CD4-positive, alpha-beta T cell (primary cell): ENCODE results near the gene FASTK. TPM values are rescaled to one million over a fixed set of nuclear protein-coding genes. Genes with fewer than 3 reads are reported as not detected.
"Not testable (repeated sequence)": the region's sequence is repeated elsewhere in the genome, so short reads cannot be mapped to it uniquely, and the experiment has no call there.

Experiments
- ATAC-seq: fragments of 200-7000 bp; cut with Tn5 transposase; one replicate; pipeline ENCODE4 v1.10.0; 2022; ENCODE audit warnings: mild to moderate bottlenecking; ENCODE audit not compliant: poor library complexity
- CTCF ChIA-PET: fragments of 350-600 bp; sonication (Branson Sonifier 250); formaldehyde crosslinking; loops from one replicate; lab custom pipeline; 2021; ENCODE audit warnings: antibody characterized with exemption, inconsistent platforms; lab: Charles Lee
- POLR2A ChIA-PET: fragments of 350-600 bp; sonication (Branson Sonifier 250); formaldehyde crosslinking; loops from one replicate; lab custom pipeline; 2021; ENCODE audit warnings: antibody characterized with exemption, inconsistent platforms; lab: Charles Lee
- DNase-seq, 14 experiments: peaks; one replicate each; pipeline ENCODE4 v3.0.0-alpha.2; 2013 to 2020; ENCODE audit warnings: mixed read lengths in 2 of 14
- H3K27ac ChIP-seq, 2 donors: one replicate each; pipeline versions ENCODE4 v1.5.1 to v1.7.0; 2013; ENCODE audit warnings: low read length in 2 of 2, low read depth in 1 of 2, mild to moderate bottlenecking in 1 of 2
- H3K27me3 ChIP-seq, 2 experiments: 1 replicate in 1 of 2; 2 replicates in 1 of 2; pipeline versions ENCODE4 v1.6.1 to v1.7.0; 2013; ENCODE audit warnings: low read length in 2 of 2, control low read depth in 1 of 2, mild to moderate bottlenecking in 1 of 2, moderate library complexity in 1 of 2; ENCODE audit not compliant: insufficient read depth in 2 of 2, control insufficient read depth in 1 of 2
- H3K36me3 ChIP-seq: one replicate; pipeline ENCODE4 v1.6.1; 2013; ENCODE audit warnings: low read length, control low read depth; ENCODE audit not compliant: insufficient read depth
- H3K4me1 ChIP-seq: one replicate; pipeline ENCODE4 v1.6.1; 2013; ENCODE audit warnings: low read length, control low read depth; ENCODE audit not compliant: insufficient read depth
- H3K4me3 ChIP-seq: one replicate; pipeline ENCODE4 v1.5.1; 2013; ENCODE audit warnings: mild to moderate bottlenecking, low read length, moderate library complexity
- H3K9me3 ChIP-seq, 2 experiments: 1 replicate in 1 of 2; 2 replicates in 1 of 2; pipeline versions ENCODE4 v1.6.1 to v1.7.0; 2013; ENCODE audit warnings: low read length in 2 of 2, mild to moderate bottlenecking in 2 of 2, control low read depth in 1 of 2, moderate library complexity in 1 of 2; ENCODE audit not compliant: control insufficient read depth in 1 of 2, insufficient read depth in 1 of 2
- H3K27ac Mint-ChIP-seq: one replicate; pipeline ENCODE4 v1.8.0; 2020; ENCODE audit warnings: mixed read lengths
- H3K27me3 Mint-ChIP-seq: one replicate; pipeline ENCODE4 v1.8.0; 2021; ENCODE audit warnings: mixed read lengths
- H3K36me3 Mint-ChIP-seq: one replicate; pipeline ENCODE4 v1.8.0; 2021; ENCODE audit warnings: low read depth, mixed read lengths
- H3K4me1 Mint-ChIP-seq: one replicate; pipeline ENCODE4 v1.8.0; 2021; ENCODE audit warnings: low read depth, mixed read lengths
- H3K4me3 Mint-ChIP-seq: one replicate; pipeline ENCODE4 v1.8.0; 2020; ENCODE audit warnings: mild to moderate bottlenecking, mixed read lengths
- H3K9me3 Mint-ChIP-seq: one replicate; pipeline ENCODE4 v1.8.0; 2020; ENCODE audit warnings: mixed read lengths
- intact Hi-C, 2 experiments: fragments of 100-400 bp; cut with DNase I in 1 of 2; cut with micrococcal nuclease in 1 of 2; formaldehyde crosslinking; loops; one replicate each; pipeline versions ENCODE4 v1.15.1 to v1.9.0; 2023 to 2025; cut with DNase I, micrococcal nuclease
- total RNA-seq, 174 experiments: library from RNA in 2 of 174; stranded (reverse) in 2 of 174; gene quantifications; one replicate each; pipeline ENCODE4 v1.2.3 and lab custom pipeline; 2021 to 2026
- TF ChIP-seq, protein P1 (sequence below): fragments of 200-600 bp; IDR thresholded peaks from one replicate; pipeline ENCODE4 v1.8.0; 2022; ENCODE audit warnings: antibody characterized with exemption, mild to moderate bottlenecking

The FASTK gene
- total RNA-seq, 2 experiments from 2014 or later: 82.2 to 84.2 TPM

DNA sequence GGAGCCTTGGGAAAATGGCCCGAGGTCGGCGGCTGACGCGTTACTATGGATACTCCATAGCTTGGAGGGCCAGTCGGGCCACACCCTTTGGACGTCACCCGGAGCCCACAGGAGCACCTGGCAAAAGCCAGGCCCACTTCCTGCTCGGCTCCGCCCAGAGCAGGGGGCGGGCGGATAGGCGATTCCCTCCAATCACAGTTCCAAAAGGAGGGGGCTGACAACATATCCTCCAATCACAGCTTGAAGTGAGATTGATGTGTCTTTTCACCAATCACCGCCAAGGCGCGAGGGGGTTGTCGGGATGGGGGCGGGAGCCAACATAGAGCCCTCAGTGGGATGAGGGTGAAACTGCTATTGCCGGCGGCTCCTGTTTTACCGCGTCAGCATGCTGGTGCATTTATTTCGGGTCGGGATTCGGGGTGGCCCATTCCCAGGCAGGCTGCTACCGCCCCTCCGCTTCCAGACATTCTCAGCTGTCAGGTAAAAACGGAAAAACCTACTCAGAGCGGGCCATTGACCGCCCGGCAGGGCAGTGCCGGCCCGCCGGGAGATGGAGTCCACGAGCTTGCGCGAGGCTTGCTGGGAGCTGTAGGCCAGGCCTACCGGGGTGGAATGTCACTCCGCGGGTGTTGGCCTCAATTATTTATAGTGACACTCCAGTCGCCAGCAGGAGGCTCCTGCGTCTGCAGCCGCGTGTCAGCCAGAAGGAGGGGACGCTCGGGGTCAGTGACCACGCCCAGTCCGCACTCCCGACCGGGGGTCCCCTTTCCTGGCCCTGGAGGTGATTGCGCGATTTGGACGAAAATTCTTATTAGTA, 52.3 kb downstream of the FASTK start, which contains the start of gene ABCB8:
ABCB8 (plus strand) TSS at position 320 of the 817 bp plus-strand sequence; CDS start at position 386, 66 bp downstream.
- Mint-ChIP-seq H3K4me1 (peaks cover 41% of the 10 kb centered on the region), H3K36me3 (peaks cover 29% of the 10 kb centered on the region), H3K9me3 (no peaks in the 10 kb centered on the region), H3K4me3 (peak within 1 kb of the TSS; percentile 96), H3K27ac (peak within 1 kb of the TSS; percentile 98), H3K27me3 (no peaks in the 10 kb centered on the region)
- POLR2A ChIA-PET: interaction anchor here (0.7 to 2.4 kb wide), 25 partner anchors 10 to 659 kb away, joined by 3 to 77 read pairs (median 4); partner anchors contain the start of genes AGAP3, CDK5, FASTK and GIMAP8
- Histone ChIP-seq H3K4me3 (peak within 1 kb of the TSS; percentile 74), H3K36me3 (peaks cover 13% of the 10 kb centered on the region), H3K9me3 (no peaks in the 10 kb centered on the region), H3K27me3 (no peaks in the 10 kb centered on the region), H3K4me1 (peaks cover 22% of the 10 kb centered on the region), H3K27ac (peak within 1 kb of the TSS; percentile 80 to 96)
- intact Hi-C loops: loop anchor here (1.0 to 2.0 kb wide), 6 partner anchors 14 to 83 kb away; partner anchors contain the start of genes FASTK (in 1 of the 2), SLC4A2 (in 1 of the 2) and TMUB1 (in 1 of the 2)
- CTCF ChIA-PET: interaction anchor here (0.7 to 4.0 kb wide), 16 partner anchors 10 to 1766 kb away, joined by 3 to 39 read pairs (median 4); partner anchors contain the start of genes ABCF2, NUB1, SLC4A2 and TMUB1
- TF ChIP-seq, protein P1, sequence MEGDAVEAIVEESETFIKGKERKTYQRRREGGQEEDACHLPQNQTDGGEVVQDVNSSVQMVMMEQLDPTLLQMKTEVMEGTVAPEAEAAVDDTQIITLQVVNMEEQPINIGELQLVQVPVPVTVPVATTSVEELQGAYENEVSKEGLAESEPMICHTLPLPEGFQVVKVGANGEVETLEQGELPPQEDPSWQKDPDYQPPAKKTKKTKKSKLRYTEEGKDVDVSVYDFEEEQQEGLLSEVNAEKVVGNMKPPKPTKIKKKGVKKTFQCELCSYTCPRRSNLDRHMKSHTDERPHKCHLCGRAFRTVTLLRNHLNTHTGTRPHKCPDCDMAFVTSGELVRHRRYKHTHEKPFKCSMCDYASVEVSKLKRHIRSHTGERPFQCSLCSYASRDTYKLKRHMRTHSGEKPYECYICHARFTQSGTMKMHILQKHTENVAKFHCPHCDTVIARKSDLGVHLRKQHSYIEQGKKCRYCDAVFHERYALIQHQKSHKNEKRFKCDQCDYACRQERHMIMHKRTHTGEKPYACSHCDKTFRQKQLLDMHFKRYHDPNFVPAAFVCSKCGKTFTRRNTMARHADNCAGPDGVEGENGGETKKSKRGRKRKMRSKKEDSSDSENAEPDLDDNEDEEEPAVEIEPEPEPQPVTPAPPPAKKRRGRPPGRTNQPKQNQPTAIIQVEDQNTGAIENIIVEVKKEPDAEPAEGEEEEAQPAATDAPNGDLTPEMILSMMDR: peak; percentile 63
- peak; percentile 95 to 100 (median 97) for DNase-seq
- peak; percentile 90 for ATAC-seq

DNA sequence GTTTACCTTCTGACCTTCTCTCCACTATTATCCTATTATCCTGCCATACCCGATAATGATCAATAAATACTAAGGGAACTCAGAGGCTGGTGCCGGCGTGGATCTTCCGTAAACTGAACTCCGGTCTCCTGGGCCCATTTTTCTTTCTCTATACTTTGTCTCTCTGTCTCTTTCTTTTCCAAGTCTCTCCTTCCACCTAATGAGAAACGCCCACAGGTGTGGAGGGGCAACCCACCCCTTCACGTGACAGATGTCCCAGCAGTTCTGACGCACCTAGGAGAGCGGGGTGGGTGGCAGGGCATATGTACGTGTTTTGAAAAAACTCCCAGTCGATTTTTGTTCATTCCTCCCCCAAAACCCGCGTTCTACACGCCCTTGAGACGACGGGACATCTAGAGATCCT, 52.9 kb downstream of the FASTK start:
- not testable (repeated sequence) for H3K36me3 ChIP-seq, H3K27me3 Mint-ChIP-seq, H3K9me3 Mint-ChIP-seq, H3K27me3 ChIP-seq, DNase-seq, H3K9me3 ChIP-seq
- POLR2A ChIA-PET: interaction anchor here (0.7 to 2.4 kb wide), 23 partner anchors 9 to 658 kb away, joined by 3 to 77 read pairs (median 4); partner anchors contain the start of genes AGAP3, CDK5, FASTK and GIMAP8
- peak; percentile 35 for ATAC-seq
- Histone ChIP-seq H3K4me1 (peaks cover 22% of the 10 kb centered on the region), H3K27ac (peak overlapping the region; percentile 80 to 96), H3K4me3 (peak overlapping the region; percentile 74)
- H3K27ac Mint-ChIP-seq: peak overlapping the region; percentile 98
- peaks cover 25% of the 10 kb centered on the region for H3K36me3 Mint-ChIP-seq
- CTCF ChIA-PET: interaction anchor here (0.9 to 4.0 kb wide), 11 partner anchors 10 to 1404 kb away, joined by 3 to 39 read pairs (median 5); partner anchors contain the start of genes ABCF2, NUB1 and TMUB1
- H3K4me1 Mint-ChIP-seq: peaks cover 41% of the 10 kb centered on the region
- intact Hi-C loops: loop anchor here (1.0 to 2.0 kb wide), 7 partner anchors 13 to 84 kb away; partner anchors contain the start of genes FASTK (in 1 of the 2), SLC4A2 (in 1 of the 2) and TMUB1 (in 1 of the 2)
- peak overlapping the region; percentile 96 for H3K4me3 Mint-ChIP-seq

GRCh38 chr7:151026771-151027727, 53.6 kb downstream of the FASTK start:
- H3K36me3 ChIP-seq, H3K9me3 Mint-ChIP-seq, H3K4me3 ChIP-seq, H3K9me3 ChIP-seq, H3K27me3 ChIP-seq, ATAC-seq, DNase-seq, H3K27me3 Mint-ChIP-seq: not testable (repeated sequence)
- Mint-ChIP-seq H3K4me1 (peaks cover 41% of the 10 kb centered on the region), H3K4me3 (peak overlapping the region; percentile 96), H3K36me3 (peaks cover 24% of the 10 kb centered on the region), H3K27ac (peak overlapping the region; percentile 98)
- Histone ChIP-seq H3K27ac (peak overlapping the region; percentile 80 to 96), H3K4me1 (peaks cover 22% of the 10 kb centered on the region)
- POLR2A ChIA-PET: interaction anchor here (0.7 to 2.4 kb wide), 14 partner anchors 8 to 657 kb away, joined by 3 to 77 read pairs (median 4); partner anchors contain the start of genes CDK5, GIMAP8 and SLC4A2
- CTCF ChIA-PET: interaction anchor here (1.1 to 4.0 kb wide), 3 partner anchors 9 to 314 kb away, joined by 3 to 39 read pairs (median 7); partner anchors contain the start of gene NUB1
- intact Hi-C loops: loop anchor here in 1 of 2 experiments (1.0 kb wide), 1 partner anchor 35 kb away; no protein-coding TSS in a partner anchor

Other genes starting within 250 kb of the FASTK start
- not detected for gene AOC1, start 228.3 kb downstream of the FASTK start, total RNA-seq
- gene KCNH2, start 102.5 kb downstream of the FASTK start, total RNA-seq: 1 to 10 TPM; 1.9 to 2.3 TPM
- gene NOS3, start 89.8 kb downstream of the FASTK start, total RNA-seq: 1 to 10 TPM; 3.9 to 7.1 TPM
- gene ATG9B, start 56.3 kb downstream of the FASTK start, total RNA-seq: 10 to 100 TPM; 16.8 to 17.1 TPM
- 10 to 100 TPM; 57.0 to 62.2 TPM for gene ABCB8, start 52.4 kb downstream of the FASTK start, total RNA-seq
- gene ASIC3, start 32.3 kb downstream of the FASTK start, total RNA-seq: 10 to 100 TPM; 13.8 to 15.2 TPM
- gene CDK5, start 22.9 kb downstream of the FASTK start, total RNA-seq: 1 to 10 TPM; 3.1 to 3.5 TPM
- gene SLC4A2, start 21.2 kb downstream of the FASTK start, total RNA-seq: 10 to 100 TPM; 27.1 to 31.4 TPM
- gene TMUB1, start 2.7 kb upstream of the FASTK start, total RNA-seq: 10 to 100 TPM; 44.5 to 46.6 TPM
- gene AGAP3, start 5.7 kb upstream of the FASTK start, total RNA-seq: 10 to 100 TPM; 43.2 to 44.6 TPM
- not detected for gene GBX1, start 86.9 kb upstream of the FASTK start, total RNA-seq
- not detected for gene ASB10, start 106.4 kb upstream of the FASTK start, total RNA-seq
- gene H2BK1, start 129.7 kb upstream of the FASTK start, total RNA-seq: not detected
- 10 to 100 TPM; 12.3 to 13.2 TPM for gene ABCF2, start 146.4 kb upstream of the FASTK start, total RNA-seq
- 10 to 100 TPM; 29.6 to 30.5 TPM for gene CHPF2, start 151.7 kb upstream of the FASTK start, total RNA-seq
- gene SMARCD3, start 167.9 kb upstream of the FASTK start, total RNA-seq: 10 to 100 TPM; 11.8 to 14.8 TPM